OCI-LY1 (cell line): Measurements from ENCODE around the gene ARAP1.

Experiments
- H2AFZ ChIP-seq: fragments of 200-600 bp; sonication (generic), shearing (Covaris generic); 2 replicates; pipeline ENCODE4 v1.6.0; 2014; ENCODE audit warnings: antibody characterized with exemption, mild to moderate bottlenecking, low read length
- H3F3A ChIP-seq: fragments of 200-600 bp; sonication (generic), shearing (Covaris generic); 2 replicates; pipeline ENCODE4 v1.6.0; 2014; ENCODE audit warnings: mild to moderate bottlenecking, antibody characterized with exemption, low read length, moderate library complexity; ENCODE audit not compliant: insufficient read depth
- H3K27ac ChIP-seq: fragments of 200-600 bp; sonication (generic); 2 replicates; pipeline ENCODE4 v1.5.1; 2014; ENCODE audit warnings: low read length, mixed run types, mild to moderate bottlenecking, low read depth; ENCODE audit not compliant: poor library complexity, severe bottlenecking
- H3K27me3 ChIP-seq: fragments of 200-600 bp; sonication (generic); 2 replicates; pipeline ENCODE4 v1.6.0; 2014; ENCODE audit warnings: antibody characterized with exemption, mild to moderate bottlenecking, low read length, moderate library complexity; ENCODE audit not compliant: insufficient read depth
- H3K36me3 ChIP-seq: fragments of 200-600 bp; sonication (generic); 2 replicates; pipeline ENCODE4 v1.6.1; 2014; ENCODE audit warnings: mild to moderate bottlenecking, antibody characterized with exemption, low read length, moderate library complexity, mixed read lengths; ENCODE audit not compliant: insufficient read depth
- H3K4me1 ChIP-seq: fragments of 200-600 bp; sonication (generic); 2 replicates; pipeline ENCODE4 v1.5.1; 2014; ENCODE audit warnings: mild to moderate bottlenecking, low read length, moderate library complexity; ENCODE audit not compliant: insufficient read depth, severe bottlenecking
- H3K4me2 ChIP-seq: fragments of 200-600 bp; sonication (generic), shearing (Covaris generic); 2 replicates; pipeline ENCODE4 v1.6.1; 2014; ENCODE audit warnings: low read length
- H3K4me3 ChIP-seq: fragments of 200-600 bp; sonication (generic); 2 replicates; pipeline ENCODE4 v1.5.1; 2014; ENCODE audit warnings: low read length, low read depth, mild to moderate bottlenecking, mixed read lengths; ENCODE audit not compliant: poor library complexity, severe bottlenecking
- H3K79me2 ChIP-seq: fragments of 200-600 bp; shearing (Covaris generic); 2 replicates; pipeline ENCODE4 v1.6.1; 2016; ENCODE audit warnings: mixed run types, low read length, mixed read lengths; ENCODE audit not compliant: insufficient read depth
- H3K9ac ChIP-seq: fragments of 200-600 bp; sonication (generic), shearing (Covaris generic); 2 replicates; pipeline ENCODE4 v1.6.1; 2014; ENCODE audit warnings: mild to moderate bottlenecking, low read length, mixed read lengths
- H3K9me2 ChIP-seq: fragments of 200-600 bp; sonication (generic), shearing (Covaris generic); 2 replicates; pipeline ENCODE4 v1.6.1; 2014; ENCODE audit warnings: low read depth, mild to moderate bottlenecking, low read length, mixed read lengths
- H3K9me3 ChIP-seq: fragments of 200-600 bp; shearing (Covaris generic); 2 replicates; pipeline ENCODE4 v1.6.1; 2014; ENCODE audit warnings: low read length, mixed read lengths
- H4K20me1 ChIP-seq: fragments of 200-600 bp; sonication (generic), shearing (Covaris generic); 2 replicates; pipeline ENCODE4 v1.6.0; 2016; ENCODE audit warnings: mild to moderate bottlenecking, low read length; ENCODE audit not compliant: insufficient read depth
- CTCF ChIP-seq: fragments of 200-600 bp; sonication (generic), shearing (Covaris generic); IDR thresholded peaks from 2 replicates; pipeline ENCODE4 v1.5.1; 2017; ENCODE audit warnings: mild to moderate bottlenecking, antibody characterized with exemption, low read length, moderate library complexity, mixed read lengths
- EZH2 ChIP-seq: fragments of 200-600 bp; sonication (generic), shearing (Covaris generic); IDR thresholded peaks from 2 replicates; pipeline ENCODE4 v1.8.0; 2017; ENCODE audit warnings: borderline replicate concordance, mixed run types, mild to moderate bottlenecking, antibody characterized with exemption, low read length, moderate library complexity, mixed read lengths

The ARAP1 gene

DNA sequence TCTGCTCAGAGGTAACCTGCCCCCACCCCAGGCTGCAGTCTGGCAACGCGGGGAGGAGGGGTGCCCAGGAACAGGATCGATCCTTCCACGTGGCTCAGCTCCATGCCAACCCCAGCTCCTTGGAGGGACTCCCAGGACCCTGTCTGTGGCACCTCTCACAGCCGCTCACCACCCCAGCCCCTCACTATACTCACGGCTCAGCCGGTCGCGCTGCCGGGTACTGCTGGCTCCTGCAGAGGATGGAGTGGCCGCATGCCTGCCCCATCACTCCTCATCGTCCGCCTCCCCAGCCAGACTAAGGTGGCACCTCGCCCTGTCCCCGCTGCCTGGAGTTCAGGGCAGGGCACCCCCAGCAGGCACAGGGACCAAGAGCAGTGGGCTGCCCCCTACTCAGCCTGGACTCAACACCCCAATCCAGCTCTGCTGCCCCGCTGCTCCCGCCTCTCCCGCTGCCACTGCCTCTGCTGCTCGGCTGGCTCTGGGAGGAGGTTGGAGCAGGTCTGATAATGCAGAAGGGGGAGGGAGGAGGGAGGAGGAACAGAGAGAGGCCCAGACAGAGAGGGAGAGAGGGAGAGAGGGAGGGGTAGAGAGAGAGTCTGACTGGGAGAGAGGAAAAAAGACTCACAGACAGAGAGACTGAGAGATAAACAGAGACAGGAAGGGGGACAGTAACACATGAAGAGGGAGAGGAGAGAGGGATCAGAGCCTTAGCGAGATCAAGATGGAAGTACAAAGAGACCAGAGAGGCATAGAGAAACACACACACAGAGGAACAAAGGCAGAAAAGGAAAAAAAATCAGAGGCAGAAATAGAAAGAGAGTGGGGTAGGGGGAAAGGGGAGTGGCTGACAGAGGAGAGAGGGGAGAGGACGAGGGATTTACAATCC, 78.0 kb downstream of the ARAP1 start, which contains the start of gene PDE2A:
Gene PDE2A, minus strand, starts transcription at position 480 of the 886 bp plus-strand sequence. Its CDS starts 215 bp downstream, at position 265.
- Histone ChIP-seq H3F3A (no peaks in the 10 kb centered on the region), H4K20me1 (no peaks in the 10 kb centered on the region), H3K4me1 (no peaks in the 10 kb centered on the region), H3K4me3 (no peak within 1 kb of the TSS), H3K9me2 (no peaks in the 10 kb centered on the region), H3K9ac (no peak within 1 kb of the TSS), H3K79me2 (no peaks in the 10 kb centered on the region), H3K27ac (no peak within 1 kb of the TSS), H3K27me3 (peaks cover 12% of the 10 kb centered on the region), H3K4me2 (no peak within 1 kb of the TSS), H2AFZ (no peak within 1 kb of the TSS), H3K9me3 (no peaks in the 10 kb centered on the region), H3K36me3 (no peaks in the 10 kb centered on the region)
- no peak for TF ChIP-seq CTCF

DNA sequence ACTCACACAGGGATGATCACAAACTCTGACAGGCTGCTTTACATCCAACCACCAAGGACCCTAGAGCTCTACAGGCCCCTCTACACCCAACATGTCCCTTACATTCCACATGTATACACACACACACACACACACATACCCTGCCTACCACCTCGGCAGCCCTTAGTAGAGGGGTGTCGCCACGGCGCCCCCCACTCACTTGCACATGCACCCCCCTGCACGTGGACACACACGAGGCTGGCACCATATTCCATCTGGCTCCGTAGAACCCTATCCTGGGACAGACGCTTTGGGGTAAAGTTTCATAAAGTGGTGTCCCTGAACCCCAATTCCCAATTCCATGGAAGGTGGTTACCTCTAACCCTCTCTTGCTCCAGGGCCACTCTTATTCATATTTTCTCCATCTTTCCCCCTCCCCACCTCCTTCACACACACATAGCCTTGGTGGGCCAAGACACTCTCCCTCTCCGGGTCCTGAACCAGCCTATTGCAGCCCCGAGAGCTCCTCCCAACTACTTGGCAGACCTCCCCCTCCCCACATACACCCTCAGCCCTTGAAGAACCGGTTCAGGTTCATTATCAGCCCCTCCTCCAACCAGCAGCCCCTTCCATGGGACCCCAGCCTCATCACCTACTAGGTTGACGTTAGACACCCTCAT, 78.8 kb downstream of the ARAP1 start:
- no peaks in the 10 kb centered on the region for H4K20me1 ChIP-seq
- H3K9me2 ChIP-seq: no peaks in the 10 kb centered on the region
- no peaks in the 10 kb centered on the region for H3K9me3 ChIP-seq
- no peak for TF ChIP-seq EZH2
- no peak for TF ChIP-seq CTCF
- H3K9ac ChIP-seq: no peak overlapping the region
- no peak overlapping the region for H3K27ac ChIP-seq
- no peak overlapping the region for H2AFZ ChIP-seq
- H3K4me2 ChIP-seq: no peak overlapping the region
- no peaks in the 10 kb centered on the region for H3K79me2 ChIP-seq
- H3K4me1 ChIP-seq: no peaks in the 10 kb centered on the region
- H3K27me3 ChIP-seq: peaks cover 6% of the 10 kb centered on the region
- no peak overlapping the region for H3K4me3 ChIP-seq
- H3F3A ChIP-seq: no peaks in the 10 kb centered on the region
- H3K36me3 ChIP-seq: no peaks in the 10 kb centered on the region

DNA sequence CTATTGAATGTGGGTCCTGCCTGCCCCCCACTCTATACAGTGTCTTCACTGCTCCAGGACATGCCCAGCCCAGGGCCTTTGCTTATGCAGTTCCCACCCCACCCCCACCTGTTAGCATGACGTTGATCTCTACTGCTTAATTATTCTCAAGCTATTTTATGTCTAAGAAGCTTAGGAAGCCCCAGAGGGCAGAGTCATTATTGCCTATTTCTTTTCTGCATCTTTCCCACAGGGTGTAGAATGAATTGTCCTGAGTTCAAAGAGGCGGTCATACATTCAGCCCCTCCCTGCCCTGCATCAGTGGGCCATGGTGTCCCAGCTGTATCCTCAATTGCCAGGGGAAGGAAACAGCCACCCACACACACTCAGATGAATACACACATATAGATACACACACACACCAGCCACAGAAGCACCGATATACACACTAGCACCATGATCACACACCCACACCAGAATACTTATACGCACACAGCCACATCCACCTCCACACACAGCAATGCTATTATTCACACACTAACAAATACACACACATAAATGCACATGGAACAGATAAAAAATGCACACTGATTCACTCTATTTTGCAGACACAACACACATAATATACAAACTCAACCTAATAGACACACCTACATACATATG, 79.5 kb downstream of the ARAP1 start:
- no peak overlapping the region for H3K4me2 ChIP-seq
- no peaks in the 10 kb centered on the region for H3K4me1 ChIP-seq
- no peaks in the 10 kb centered on the region for H4K20me1 ChIP-seq
- peaks cover 4% of the 10 kb centered on the region; the same call in 1 of the 2 replicates for H3K9me3 ChIP-seq
- no peaks in the 10 kb centered on the region for H3K36me3 ChIP-seq
- H3F3A ChIP-seq: no peaks in the 10 kb centered on the region
- H2AFZ ChIP-seq: no peak overlapping the region
- no peak overlapping the region for H3K27ac ChIP-seq
- H3K4me3 ChIP-seq: no peak overlapping the region
- no peak for TF ChIP-seq CTCF
- TF ChIP-seq EZH2: no peak
- no peaks in the 10 kb centered on the region for H3K9me2 ChIP-seq
- no peak overlapping the region for H3K9ac ChIP-seq
- H3K79me2 ChIP-seq: no peaks in the 10 kb centered on the region
- H3K27me3 ChIP-seq: no peaks in the 10 kb centered on the region; the same call in 1 of the 2 replicates
